ENCODE measurements around the gene PPIL6.

Gene PPIL6

GRCh38 chr6:109455437-109456110 is 15.1 kb upstream of the PPIL6 start, which contains the start of gene MICAL1:
MICAL1 (minus strand) TSS chr6:109455772; CDS start chr6:109454196, 1,576 bp downstream.
- Histone ChIP-seq H2AFZ (ENCODE audit: low read length, unreplicated experiment) (peak within 1 kb of the TSS; percentile 70), H3K4me3 (ENCODE audit: low read depth, low read length) (peak within 1 kb of the TSS; percentile 78), H3K36me3 (ENCODE audit: insufficient read depth, low read length) (peaks cover 5% of the 10 kb centered on the region; the same call in 1 of the 2 replicates), H3K4me1 (ENCODE audit: control insufficient read depth, insufficient read depth, low read length, unreplicated experiment) (peaks cover 22% of the 10 kb centered on the region), H3K27ac (ENCODE audit: low read depth, low read length) (peak within 1 kb of the TSS; percentile 28; the same call in 1 of the 2 replicates), H3K79me2 (ENCODE audit: control insufficient read depth, insufficient read depth, low read length, unreplicated experiment) (no peaks in the 10 kb centered on the region), H3K27me3 (ENCODE audit: insufficient read depth, low read length) (no peaks in the 10 kb centered on the region)

- H3K27ac ChIP-seq (ENCODE audit: low read depth, low read length) = no peak overlapping the region
Observed at GRCh38 chr6:109454496-109455436, 14.3 kb upstream of the PPIL6 start.

GRCh38 chr6:109453594-109454495 is 13.4 kb upstream of the PPIL6 start:
- Histone ChIP-seq H3K27ac (ENCODE audit: low read depth, low read length) (no peak overlapping the region), H3K79me2 (ENCODE audit: control insufficient read depth, insufficient read depth, low read length, unreplicated experiment) (no peaks in the 10 kb centered on the region), H3K4me1 (ENCODE audit: control insufficient read depth, insufficient read depth, low read length, unreplicated experiment) (peaks cover 22% of the 10 kb centered on the region), H2AFZ (ENCODE audit: low read length, unreplicated experiment) (no peak overlapping the region), H3K4me3 (ENCODE audit: low read depth, low read length) (peak overlapping the region; percentile 78), H3K27me3 (ENCODE audit: insufficient read depth, low read length) (no peaks in the 10 kb centered on the region), H3K36me3 (ENCODE audit: insufficient read depth, low read length) (peaks cover 5% of the 10 kb centered on the region; the same call in 1 of the 2 replicates)

More at GRCh38 chr6:109454496-109455436, 14.3 kb upstream of the PPIL6 start:
- Histone ChIP-seq H2AFZ (ENCODE audit: low read length, unreplicated experiment) (peak overlapping the region; percentile 42), H3K79me2 (ENCODE audit: control insufficient read depth, insufficient read depth, low read length, unreplicated experiment) (no peaks in the 10 kb centered on the region), H3K27me3 (ENCODE audit: insufficient read depth, low read length) (no peaks in the 10 kb centered on the region), H3K36me3 (ENCODE audit: insufficient read depth, low read length) (peaks cover 5% of the 10 kb centered on the region; the same call in 1 of the 2 replicates), H3K4me3 (ENCODE audit: low read depth, low read length) (peak overlapping the region; percentile 78), H3K4me1 (ENCODE audit: control insufficient read depth, insufficient read depth, low read length, unreplicated experiment) (peaks cover 22% of the 10 kb centered on the region)

- H3K27ac ChIP-seq (ENCODE audit: low read depth, low read length) = no peak overlapping the region
- no peaks in the 10 kb centered on the region for H3K27me3 ChIP-seq (ENCODE audit: insufficient read depth, low read length)
- H2AFZ ChIP-seq (ENCODE audit: low read length, unreplicated experiment) = no peak overlapping the region
- H3K4me1 ChIP-seq (ENCODE audit: control insufficient read depth, insufficient read depth, low read length, unreplicated experiment) = peaks cover 22% of the 10 kb centered on the region
- no peaks in the 10 kb centered on the region for H3K79me2 ChIP-seq (ENCODE audit: control insufficient read depth, insufficient read depth, low read length, unreplicated experiment)
- peaks cover 5% of the 10 kb centered on the region; the same call in 1 of the 2 replicates for H3K36me3 ChIP-seq (ENCODE audit: insufficient read depth, low read length)
- no peak overlapping the region for H3K4me3 ChIP-seq (ENCODE audit: low read depth, low read length)
Observed at GRCh38 chr6:109453156-109453555, 12.7 kb upstream of the PPIL6 start.

GRCh38 chr6:109452181-109452580 is 11.8 kb upstream of the PPIL6 start:
- no peaks in the 10 kb centered on the region for H3K79me2 ChIP-seq (ENCODE audit: control insufficient read depth, insufficient read depth, low read length, unreplicated experiment)
- H3K27ac ChIP-seq (ENCODE audit: low read depth, low read length) = no peak overlapping the region
- H3K27me3 ChIP-seq (ENCODE audit: insufficient read depth, low read length) = no peaks in the 10 kb centered on the region
- H3K4me1 ChIP-seq (ENCODE audit: control insufficient read depth, insufficient read depth, low read length, unreplicated experiment) = peaks cover 16% of the 10 kb centered on the region
- no peak overlapping the region for H2AFZ ChIP-seq (ENCODE audit: low read length, unreplicated experiment)
- H3K36me3 ChIP-seq (ENCODE audit: insufficient read depth, low read length) = peaks cover 5% of the 10 kb centered on the region; the same call in 1 of the 2 replicates
- no peak overlapping the region for H3K4me3 ChIP-seq (ENCODE audit: low read depth, low read length)

- H3K4me3 ChIP-seq (ENCODE audit: low read depth, low read length) = no peak overlapping the region
- H3K27me3 ChIP-seq (ENCODE audit: insufficient read depth, low read length) = no peaks in the 10 kb centered on the region
- peaks cover 9% of the 10 kb centered on the region for H3K4me1 ChIP-seq (ENCODE audit: control insufficient read depth, insufficient read depth, low read length, unreplicated experiment)
- H3K27ac ChIP-seq (ENCODE audit: low read depth, low read length) = no peak overlapping the region
- no peaks in the 10 kb centered on the region for H3K79me2 ChIP-seq (ENCODE audit: control insufficient read depth, insufficient read depth, low read length, unreplicated experiment)
- peaks cover 5% of the 10 kb centered on the region; the same call in 1 of the 2 replicates for H3K36me3 ChIP-seq (ENCODE audit: insufficient read depth, low read length)
- H2AFZ ChIP-seq (ENCODE audit: low read length, unreplicated experiment) = no peak overlapping the region
Observed at GRCh38 chr6:109451376-109451775, 10.9 kb upstream of the PPIL6 start.

- H2AFZ ChIP-seq (ENCODE audit: low read length, unreplicated experiment) = no peak overlapping the region
- H3K27ac ChIP-seq (ENCODE audit: low read depth, low read length) = no peak overlapping the region
- H3K36me3 ChIP-seq (ENCODE audit: insufficient read depth, low read length) = peaks cover 5% of the 10 kb centered on the region; the same call in 1 of the 2 replicates
- H3K27me3 ChIP-seq (ENCODE audit: insufficient read depth, low read length) = no peaks in the 10 kb centered on the region
- no peaks in the 10 kb centered on the region for H3K79me2 ChIP-seq (ENCODE audit: control insufficient read depth, insufficient read depth, low read length, unreplicated experiment)
- H3K4me3 ChIP-seq (ENCODE audit: low read depth, low read length) = no peak overlapping the region
- H3K4me1 ChIP-seq (ENCODE audit: control insufficient read depth, insufficient read depth, low read length, unreplicated experiment) = peaks cover 6% of the 10 kb centered on the region
Observed at GRCh38 chr6:109450801-109451200, 10.4 kb upstream of the PPIL6 start.

GRCh38 chr6:109449795-109450673 is 9.6 kb upstream of the PPIL6 start:
- Histone ChIP-seq H3K27me3 (ENCODE audit: insufficient read depth, low read length) (no peaks in the 10 kb centered on the region), H3K4me3 (ENCODE audit: low read depth, low read length) (no peak overlapping the region), H3K36me3 (ENCODE audit: insufficient read depth, low read length) (peaks cover 5% of the 10 kb centered on the region; the same call in 1 of the 2 replicates), H3K27ac (ENCODE audit: low read depth, low read length) (no peak overlapping the region), H3K79me2 (ENCODE audit: control insufficient read depth, insufficient read depth, low read length, unreplicated experiment) (no peaks in the 10 kb centered on the region), H2AFZ (ENCODE audit: low read length, unreplicated experiment) (no peak overlapping the region), H3K4me1 (ENCODE audit: control insufficient read depth, insufficient read depth, low read length, unreplicated experiment) (peaks cover 6% of the 10 kb centered on the region)

GRCh38 chr6:109449064-109449794 is 8.8 kb upstream of the PPIL6 start:
- no peak overlapping the region for H3K27ac ChIP-seq (ENCODE audit: low read depth, low read length)
- H3K4me1 ChIP-seq (ENCODE audit: control insufficient read depth, insufficient read depth, low read length, unreplicated experiment) = peaks cover under 1% of the 10 kb centered on the region
- no peak overlapping the region for H2AFZ ChIP-seq (ENCODE audit: low read length, unreplicated experiment)
- H3K4me3 ChIP-seq (ENCODE audit: low read depth, low read length) = no peak overlapping the region
- peaks cover 5% of the 10 kb centered on the region; the same call in 1 of the 2 replicates for H3K36me3 ChIP-seq (ENCODE audit: insufficient read depth, low read length)
- no peaks in the 10 kb centered on the region for H3K27me3 ChIP-seq (ENCODE audit: insufficient read depth, low read length)
- H3K79me2 ChIP-seq (ENCODE audit: control insufficient read depth, insufficient read depth, low read length, unreplicated experiment) = no peaks in the 10 kb centered on the region
